H9 (cell line): ENCODE data around the gene TAT. TPM values are rescaled to one million over a fixed set of nuclear protein-coding genes. Genes with fewer than 3 reads are reported as not detected.

Experiments
- DNase-seq: peaks from one replicate; pipeline ENCODE4 v3.0.0-alpha.2; 2017
- H2AFZ ChIP-seq: one replicate; pipeline ENCODE4 v1.6.1; 2013; ENCODE audit warnings: mild to moderate bottlenecking, low read length, control low read depth, moderate library complexity
- H2AK5ac ChIP-seq: 2 replicates; pipeline ENCODE4 v1.6.1; 2013; ENCODE audit warnings: low read length, control low read depth, mixed read lengths; ENCODE audit not compliant: insufficient read length
- H2BK120ac ChIP-seq: one replicate; pipeline ENCODE4 v1.6.1; 2013; ENCODE audit warnings: low read depth, mild to moderate bottlenecking, low read length, control low read depth, inconsistent platforms; ENCODE audit not compliant: poor library complexity, severe bottlenecking
- H2BK12ac ChIP-seq: 2 replicates; pipeline ENCODE4 v1.6.1; 2013; ENCODE audit warnings: low read length, control low read depth, mixed read lengths, low read depth; ENCODE audit not compliant: insufficient read length
- H2BK15ac ChIP-seq: 2 replicates; pipeline ENCODE4 v1.6.1; 2013; ENCODE audit warnings: low read depth, low read length, control low read depth
- H2BK20ac ChIP-seq: one replicate; pipeline ENCODE4 v1.6.1; 2013; ENCODE audit warnings: low read depth, mild to moderate bottlenecking, low read length, control low read depth, inconsistent platforms; ENCODE audit not compliant: poor library complexity, severe bottlenecking
- H2BK5ac ChIP-seq: 2 replicates; pipeline ENCODE4 v1.6.1; 2013; ENCODE audit warnings: low read length, control low read depth, mixed read lengths; ENCODE audit not compliant: insufficient read length
- H3K14ac ChIP-seq: 2 replicates; pipeline ENCODE4 v1.6.1; 2013; ENCODE audit warnings: low read length, control low read depth; ENCODE audit not compliant: insufficient read depth
- H3K18ac ChIP-seq: 2 replicates; pipeline ENCODE4 v1.6.1; 2013; ENCODE audit warnings: low read depth, mild to moderate bottlenecking, mixed read lengths, low read length, control low read depth; ENCODE audit not compliant: insufficient read length
- H3K23ac ChIP-seq: 2 replicates; pipeline ENCODE4 v1.6.1; 2013; ENCODE audit warnings: low read length, control low read depth, mixed read lengths, low read depth; ENCODE audit not compliant: insufficient read length
- H3K23me2 ChIP-seq: 2 replicates; pipeline ENCODE4 v1.6.1; 2013; ENCODE audit warnings: low read depth, mild to moderate bottlenecking, mixed read lengths, low read length, control low read depth; ENCODE audit not compliant: insufficient read length, poor library complexity, severe bottlenecking
- H3K27ac ChIP-seq: 2 replicates; pipeline ENCODE4 v1.5.1; 2013; ENCODE audit warnings: low read length, control low read depth, mixed read lengths, low read depth; ENCODE audit not compliant: insufficient read length
- H3K27me3 ChIP-seq: 2 replicates; pipeline ENCODE4 v1.6.1; 2013; ENCODE audit warnings: low read length, control low read depth, inconsistent platforms; ENCODE audit not compliant: insufficient read depth
- H3K4ac ChIP-seq: 2 replicates; pipeline ENCODE4 v1.6.1; 2013; ENCODE audit warnings: low read depth, mild to moderate bottlenecking, control low read depth, inconsistent platforms, low read length, moderate library complexity
- H3K4me1 ChIP-seq: 2 replicates; pipeline ENCODE4 v1.6.1; 2013; ENCODE audit warnings: low read length, control low read depth, inconsistent platforms; ENCODE audit not compliant: insufficient read depth
- H3K4me2 ChIP-seq: 2 replicates; pipeline ENCODE4 v1.6.1; 2013; ENCODE audit warnings: low read length, control low read depth, mixed read lengths; ENCODE audit not compliant: insufficient read length, insufficient read depth
- H3K56ac ChIP-seq: 2 replicates; pipeline ENCODE4 v1.6.1; 2013; ENCODE audit warnings: low read depth, mild to moderate bottlenecking, mixed read lengths, low read length, control low read depth; ENCODE audit not compliant: insufficient read length
- H3K79me1 ChIP-seq: 2 replicates; pipeline ENCODE4 v1.6.1; 2013; ENCODE audit warnings: low read depth, mild to moderate bottlenecking, moderate library complexity, low read length, control low read depth, inconsistent platforms; ENCODE audit not compliant: insufficient read depth, poor library complexity, severe bottlenecking
- H3K79me2 ChIP-seq: 2 replicates; pipeline ENCODE4 v1.6.1; 2013; ENCODE audit warnings: low read length, control low read depth, inconsistent platforms; ENCODE audit not compliant: insufficient read depth
- H3K9ac ChIP-seq: 2 replicates; pipeline ENCODE4 v1.6.1; 2013; ENCODE audit warnings: low read length, control low read depth, mixed read lengths; ENCODE audit not compliant: insufficient read length; ENCODE audit errors: extremely low read depth
- H3K9me3 ChIP-seq: one replicate; pipeline ENCODE4 v1.6.1; 2013; ENCODE audit warnings: low read depth, low read length, inconsistent platforms; ENCODE audit not compliant: control insufficient read depth
- H3T11ph ChIP-seq: one replicate; pipeline ENCODE4 v1.6.1; 2013; ENCODE audit warnings: mild to moderate bottlenecking, low read length, control low read depth, inconsistent platforms
- H4K20me1 ChIP-seq: one replicate; pipeline ENCODE4 v1.6.1; 2013; ENCODE audit not compliant: control insufficient read depth, insufficient read length, insufficient read depth
- H4K5ac ChIP-seq: 2 replicates; pipeline ENCODE4 v1.6.1; 2013; ENCODE audit warnings: low read depth, mild to moderate bottlenecking, mixed read lengths, low read length, control low read depth; ENCODE audit not compliant: insufficient read length
- H4K8ac ChIP-seq: replicated peaks from 2 replicates; pipeline ENCODE4 v1.6.1; 2013; ENCODE audit warnings: low read length, control low read depth, mixed read lengths, low read depth; ENCODE audit not compliant: insufficient read length
- H4K91ac ChIP-seq: 2 replicates; pipeline ENCODE4 v1.6.1; 2013; ENCODE audit warnings: low read depth, mild to moderate bottlenecking, moderate library complexity, mixed read lengths, low read length, control low read depth; ENCODE audit not compliant: insufficient read length
- H3K27ac Mint-ChIP-seq, 3 experiments: 2 replicates in 2 of 3; 3 replicates in 1 of 3; pipeline ENCODE4 v1.8.0; 2020 to 2021; ENCODE audit warnings: mixed read lengths in 3 of 3, mild to moderate bottlenecking in 1 of 3, moderate library complexity in 1 of 3
- H3K27me3 Mint-ChIP-seq: 2 replicates; pipeline ENCODE4 v1.8.0; 2021; ENCODE audit warnings: low read depth, mild to moderate bottlenecking, moderate library complexity, mixed read lengths
- H3K36me3 Mint-ChIP-seq, 3 experiments: 2 replicates in 2 of 3; 3 replicates in 1 of 3; pipeline ENCODE4 v1.8.0; 2020 to 2021; ENCODE audit warnings: low read depth in 3 of 3, mixed read lengths in 3 of 3; ENCODE audit not compliant: insufficient read depth in 1 of 3
- H3K4me1 Mint-ChIP-seq, 2 experiments: 2 replicates each; pipeline ENCODE4 v1.8.0; 2020; ENCODE audit warnings: mixed read lengths in 2 of 2
- H3K4me3 Mint-ChIP-seq, 2 experiments: 2 replicates in 1 of 2; 3 replicates in 1 of 2; pipeline ENCODE4 v1.8.0; 2020 to 2021; ENCODE audit warnings: mild to moderate bottlenecking in 2 of 2, mixed read lengths in 2 of 2, moderate library complexity in 1 of 2
- H3K9me3 Mint-ChIP-seq, 2 experiments: 2 replicates in 1 of 2; 3 replicates in 1 of 2; pipeline ENCODE4 v1.8.0; 2020; ENCODE audit warnings: mild to moderate bottlenecking in 2 of 2, mixed read lengths in 2 of 2, moderate library complexity in 1 of 2
- CTCF ChIP-seq: fragments of 200-600 bp; sonication (generic); conservative IDR thresholded peaks from 3 replicates; pipeline ENCODE4 v1.8.0; 2021; ENCODE audit warnings: antibody characterized with exemption, mild to moderate bottlenecking
- WGBS: extraction: QIAGEN DNeasy Blood & Tissue Kit; methylation state at CpG from one replicate; pipeline ENCODE4 v1.1.7; 2013; ENCODE audit warnings: missing lambda C conversion rate, low lambda C conversion rate, mixed read lengths; ENCODE audit not compliant: insufficient read length; ENCODE audit errors: extremely low coverage; 5-methylcytosine and 5-hydroxymethylcytosine counted together
- total RNA-seq: library from RNA; stranded (reverse); gene quantifications from 2 replicates; pipeline ENCODE4 v1.2.1, GENCODE V29; 2021

The TAT gene
- total RNA-seq, 1 experiment from 2014 or later = not detected

- H3K23me2 ChIP-seq = peaks cover 8% of the 10 kb centered on the region
- peak within 1 kb of the TSS; percentile 61 for H3K18ac ChIP-seq
- peak within 1 kb of the TSS; percentile 39 for H3T11ph ChIP-seq
- peak within 1 kb of the TSS; percentile 62 for H3K4me2 ChIP-seq
- DNase-seq = peak; percentile 94
- no peak within 1 kb of the TSS for H2AK5ac ChIP-seq
- no peak for TF ChIP-seq CTCF
- H2AFZ ChIP-seq = peak within 1 kb of the TSS; percentile 79
- no peak within 1 kb of the TSS for H4K91ac ChIP-seq
- H2BK5ac ChIP-seq = no peak within 1 kb of the TSS
- H4K5ac ChIP-seq = no peak within 1 kb of the TSS
- Mint-ChIP-seq H3K4me3 (peak within 1 kb of the TSS; percentile 64 to 83), H3K36me3 (no peaks in the 10 kb centered on the region), H3K27ac (peak within 1 kb of the TSS; percentile 98 to 99 (median 99)), H3K27me3 (no peaks in the 10 kb centered on the region; the same call in 1 of the 2 replicates), H3K4me1 (peaks cover 28 to 33% of the 10 kb centered on the region in 2 experiments), H3K9me3 (no peaks in the 10 kb centered on the region)
- 0 out of 2 replicates have a peak within 1 kb of the TSS, but pooled peaks have one; percentile 87 for H2BK15ac ChIP-seq
- H2BK12ac ChIP-seq = peak within 1 kb of the TSS; percentile 4
- H3K27me3 ChIP-seq = no peaks in the 10 kb centered on the region
- H3K14ac ChIP-seq = peak within 1 kb of the TSS; percentile 36; the same call in 1 of the 2 replicates
- no peaks in the 10 kb centered on the region for H3K9me3 ChIP-seq
- no peak within 1 kb of the TSS for H3K56ac ChIP-seq
- peak within 1 kb of the TSS; percentile 65 for H3K9ac ChIP-seq
- H3K79me2 ChIP-seq = no peaks in the 10 kb centered on the region
- no CpG with 5 or more reads among the region's 9 CpGs for WGBS
- H3K79me1 ChIP-seq = no peaks in the 10 kb centered on the region
- H3K4me1 ChIP-seq = peaks cover 2% of the 10 kb centered on the region; the same call in 1 of the 2 replicates
- peak within 1 kb of the TSS; percentile 85 for H3K27ac ChIP-seq
- peak within 1 kb of the TSS; percentile 65 for H2BK20ac ChIP-seq
- no peak within 1 kb of the TSS for H3K4ac ChIP-seq
- H2BK120ac ChIP-seq = no peak within 1 kb of the TSS
- H3K23ac ChIP-seq = no peak within 1 kb of the TSS
- H4K8ac ChIP-seq = no peak within 1 kb of the TSS
- H4K20me1 ChIP-seq = no peaks in the 10 kb centered on the region
Measured at GRCh38 chr16:71526111-71526631, 50.7 kb downstream of the TAT start, which contains the start of gene CHST4. Gene CHST4 (plus strand): TSS chr16:71526426. CDS start chr16:71536678, 10,252 bp downstream.
